Measurements from ENCODE around the gene BCAP31. TPM values are rescaled to one million over a fixed set of nuclear protein-coding genes. Genes with fewer than 3 reads are reported as not detected.

BCAP31 gene
- total and polyA plus RNA-seq, 2 donors (not counting 1 experiment from before 2014, with no cell fraction given) = 59.5 to 117 TPM

Small RNA genes lying within 50 kb of the gene (small RNA-seq; reads per million reads assigned to genes)
- gene RN7SL687P (ENCODE audit: insufficient read length, low read depth, low replicate concordance) = not detected

Other genes with a start within 250 kb of the BCAP31 start
- gene BGN, start 229.4 kb downstream of the BCAP31 start, total RNA-seq = not detected in 2 replicates
- not detected in 2 replicates for gene BGN, start 229.4 kb downstream of the BCAP31 start, polyA plus RNA-seq
- gene ATP2B3, start 206.7 kb downstream of the BCAP31 start, total RNA-seq = not detected in 2 replicates
- not detected in 2 replicates for gene ATP2B3, start 206.7 kb downstream of the BCAP31 start, polyA plus RNA-seq
- gene CCNQ, start 125.2 kb downstream of the BCAP31 start, total RNA-seq = 29.6 and 31.8 TPM in 2 replicates
- gene CCNQ, start 125.2 kb downstream of the BCAP31 start, polyA plus RNA-seq = 40.8 and 66.0 TPM in 2 replicates
- gene DUSP9, start 77.2 kb downstream of the BCAP31 start, total RNA-seq = not detected in 2 replicates
- gene DUSP9, start 77.2 kb downstream of the BCAP31 start, polyA plus RNA-seq = not detected in 2 replicates
- gene PNCK, start 50.6 kb downstream of the BCAP31 start, total RNA-seq = 0.99 TPM in 1 of 2 replicates, not detected in the other
- 0.23 TPM in 1 of 2 replicates, not detected in the other for gene PNCK, start 50.6 kb downstream of the BCAP31 start, polyA plus RNA-seq
- gene SLC6A8, start 36.5 kb downstream of the BCAP31 start, total RNA-seq = 1.8 and 2.9 TPM in 2 replicates
- 0.49 and 1.3 TPM in 2 replicates for gene SLC6A8, start 36.5 kb downstream of the BCAP31 start, polyA plus RNA-seq
- gene ABCD1, start 469 bp upstream of the BCAP31 start, total RNA-seq = 9.7 and 10.9 TPM in 2 replicates
- 12.2 and 14.5 TPM in 2 replicates for gene ABCD1, start 469 bp upstream of the BCAP31 start, polyA plus RNA-seq
- not detected in 2 replicates for gene PLXNB3, start 39.9 kb upstream of the BCAP31 start, total RNA-seq
- gene PLXNB3, start 39.9 kb upstream of the BCAP31 start, polyA plus RNA-seq = 0.25 and 0.35 TPM in 2 replicates
- gene SRPK3, start 56.7 kb upstream of the BCAP31 start, total RNA-seq = not detected in 2 replicates
- not detected in 2 replicates for gene SRPK3, start 56.7 kb upstream of the BCAP31 start, polyA plus RNA-seq
- gene IDH3G, start 70.0 kb upstream of the BCAP31 start, total RNA-seq = 58.5 and 62.8 TPM in 2 replicates
- gene IDH3G, start 70.0 kb upstream of the BCAP31 start, polyA plus RNA-seq = 103 and 122 TPM in 2 replicates
- 119 and 134 TPM in 2 replicates for gene SSR4, start 70.3 kb upstream of the BCAP31 start, total RNA-seq
- 169 and 297 TPM in 2 replicates for gene SSR4, start 70.3 kb upstream of the BCAP31 start, polyA plus RNA-seq
- not detected in 2 replicates for gene PDZD4, start 106.2 kb upstream of the BCAP31 start, total RNA-seq
- 0.36 and 1.1 TPM in 2 replicates for gene PDZD4, start 106.2 kb upstream of the BCAP31 start, polyA plus RNA-seq
- gene L1CAM, start 161.8 kb upstream of the BCAP31 start, total RNA-seq = 19.9 and 22.2 TPM in 2 replicates
- 8.9 and 9.4 TPM in 2 replicates for gene L1CAM, start 161.8 kb upstream of the BCAP31 start, polyA plus RNA-seq
- gene AVPR2, start 180.3 kb upstream of the BCAP31 start, total RNA-seq = 0.53 TPM in 1 of 2 replicates, not detected in the other
- gene AVPR2, start 180.3 kb upstream of the BCAP31 start, polyA plus RNA-seq = 0.12 TPM in 1 of 2 replicates, not detected in the other
- 242 TPM in 2 replicates for gene ARHGAP4, start 201.9 kb upstream of the BCAP31 start, total RNA-seq
- 711 and 922 TPM in 2 replicates for gene ARHGAP4, start 201.9 kb upstream of the BCAP31 start, polyA plus RNA-seq
- 78.3 and 87.3 TPM in 2 replicates for gene NAA10, start 210.7 kb upstream of the BCAP31 start, total RNA-seq
- gene NAA10, start 210.7 kb upstream of the BCAP31 start, polyA plus RNA-seq = 90.5 and 102 TPM in 2 replicates
- 39.2 and 39.7 TPM in 2 replicates for gene RENBP, start 220.3 kb upstream of the BCAP31 start, total RNA-seq
- gene RENBP, start 220.3 kb upstream of the BCAP31 start, polyA plus RNA-seq = 28.0 and 30.6 TPM in 2 replicates
- gene HCFC1, start 247.4 kb upstream of the BCAP31 start, total RNA-seq = 57.7 and 59.4 TPM in 2 replicates
- gene HCFC1, start 247.4 kb upstream of the BCAP31 start, polyA plus RNA-seq = 32.1 and 37.7 TPM in 2 replicates
- 3.8 and 5.5 TPM in 2 replicates for gene TMEM187, start 248.4 kb upstream of the BCAP31 start, total RNA-seq
- gene TMEM187, start 248.4 kb upstream of the BCAP31 start, polyA plus RNA-seq = 3.2 and 6.4 TPM in 2 replicates